OCI-LY7 (cell line): ENCODE measurements around the gene ANKRD1.

Experiments
- CTCF ChIP-seq: fragments of 200-600 bp; sonication (generic); conservative IDR thresholded peaks from 2 replicates; pipeline ENCODE4 v1.5.1; 2014; ENCODE audit warnings: mild to moderate bottlenecking, antibody characterized with exemption, low read length, moderate library complexity, mixed read lengths
- EZH2phosphoT487 ChIP-seq: fragments of 200-600 bp; sonication (generic); IDR thresholded peaks from 2 replicates; pipeline ENCODE4 v1.6.1; 2018; ENCODE audit warnings: low read depth, borderline replicate concordance, mild to moderate bottlenecking, mixed run types, antibody characterized with exemption, low read length, moderate library complexity, mixed read lengths

- TF ChIP-seq CTCF (no peak), EZH2phosphoT487 (no peak)
Measured at GRCh38 chr10:90965720-90966119, 44.8 kb upstream of the ANKRD1 start.
